GM12873 (cell line): ENCODE data around the gene ARHGAP28.

Experiments
- CTCF ChIP-seq: IDR thresholded peaks from 2 replicates; pipeline ENCODE4 v1.5.1; 2012; ENCODE audit warnings: low read depth, mild to moderate bottlenecking, moderate library complexity, low read length, control low read depth; ENCODE audit not compliant: insufficient read depth; ENCODE audit errors: missing control alignments

Gene ARHGAP28

DNA sequence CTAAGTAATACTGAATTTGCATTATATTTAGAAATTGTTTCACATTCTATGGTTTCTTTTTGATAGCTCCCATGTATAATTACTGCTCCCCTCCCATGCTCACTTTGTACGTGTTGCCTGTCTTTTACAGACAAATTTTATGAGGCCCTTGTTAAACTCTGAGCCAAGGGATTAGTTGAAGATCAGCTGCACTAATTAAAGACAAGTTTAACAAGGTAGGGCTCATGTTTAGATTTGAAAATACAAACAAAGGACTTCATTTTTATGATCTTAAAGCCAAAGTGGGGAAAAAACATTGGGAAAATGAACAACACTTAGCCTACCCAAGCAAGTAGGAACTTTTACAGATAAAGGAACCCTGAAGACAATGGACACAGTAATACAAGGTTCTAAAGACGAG, 46.2 kb downstream of the ARHGAP28 start:
- no peak for TF ChIP-seq CTCF

- TF ChIP-seq CTCF = no peak
These were observed 46.7 kb downstream of the ARHGAP28 start for GRCh38 chr18:6776188-6776587.

- no peak for TF ChIP-seq CTCF
These were observed 48.0 kb downstream of the ARHGAP28 start for GRCh38 chr18:6777509-6777908.

- no peak for TF ChIP-seq CTCF
These were observed 49.1 kb downstream of the ARHGAP28 start for GRCh38 chr18:6778459-6779247.

GRCh38 chr18:6781142-6781714, 51.7 kb downstream of the ARHGAP28 start:
- TF ChIP-seq CTCF = no peak

DNA sequence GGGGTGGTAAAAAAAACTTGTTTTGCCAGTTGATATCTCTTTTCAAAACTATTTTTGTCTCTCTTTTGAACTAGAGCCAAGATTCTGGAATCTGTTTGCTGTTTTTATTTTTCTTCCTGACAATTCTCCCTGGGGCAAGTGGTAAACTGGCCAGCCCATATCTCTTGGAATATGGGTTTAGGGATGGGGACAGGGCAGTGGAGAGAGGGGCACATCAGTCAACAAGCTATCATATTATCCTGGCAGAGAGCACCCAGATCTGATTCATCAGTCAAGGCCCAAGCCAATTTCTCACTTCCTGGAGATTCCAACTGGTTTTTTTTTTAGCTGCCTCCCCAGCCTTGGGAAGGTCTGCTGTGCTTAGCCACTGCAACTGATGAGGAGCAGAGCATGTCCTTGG, 52.3 kb downstream of the ARHGAP28 start:
- no peak for TF ChIP-seq CTCF

- no peak for TF ChIP-seq CTCF
These were observed 53.3 kb downstream of the ARHGAP28 start for GRCh38 chr18:6782861-6783260.
